ENCODE measurements around the gene RFX3.

Gene RFX3

DNA sequence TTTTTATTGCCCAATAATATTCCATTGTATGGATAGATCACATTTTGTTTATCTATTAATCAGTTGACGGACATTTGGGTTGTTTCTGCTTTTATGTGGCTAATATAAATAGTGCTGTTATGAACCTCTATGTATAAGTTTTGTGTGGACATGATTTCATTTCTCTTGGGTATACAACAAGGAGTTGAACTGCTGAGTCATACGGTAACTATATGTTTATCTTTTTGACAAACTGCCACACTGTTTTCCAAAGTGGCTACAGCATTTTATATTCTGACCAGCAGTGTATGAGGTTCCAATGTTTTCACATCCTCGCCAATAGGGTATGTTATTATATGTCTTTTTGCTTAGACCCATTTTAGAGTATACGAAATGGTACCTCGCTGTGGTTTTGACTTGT, 264.3 kb downstream of the RFX3 start:
- TF ChIP-seq, protein P1, sequence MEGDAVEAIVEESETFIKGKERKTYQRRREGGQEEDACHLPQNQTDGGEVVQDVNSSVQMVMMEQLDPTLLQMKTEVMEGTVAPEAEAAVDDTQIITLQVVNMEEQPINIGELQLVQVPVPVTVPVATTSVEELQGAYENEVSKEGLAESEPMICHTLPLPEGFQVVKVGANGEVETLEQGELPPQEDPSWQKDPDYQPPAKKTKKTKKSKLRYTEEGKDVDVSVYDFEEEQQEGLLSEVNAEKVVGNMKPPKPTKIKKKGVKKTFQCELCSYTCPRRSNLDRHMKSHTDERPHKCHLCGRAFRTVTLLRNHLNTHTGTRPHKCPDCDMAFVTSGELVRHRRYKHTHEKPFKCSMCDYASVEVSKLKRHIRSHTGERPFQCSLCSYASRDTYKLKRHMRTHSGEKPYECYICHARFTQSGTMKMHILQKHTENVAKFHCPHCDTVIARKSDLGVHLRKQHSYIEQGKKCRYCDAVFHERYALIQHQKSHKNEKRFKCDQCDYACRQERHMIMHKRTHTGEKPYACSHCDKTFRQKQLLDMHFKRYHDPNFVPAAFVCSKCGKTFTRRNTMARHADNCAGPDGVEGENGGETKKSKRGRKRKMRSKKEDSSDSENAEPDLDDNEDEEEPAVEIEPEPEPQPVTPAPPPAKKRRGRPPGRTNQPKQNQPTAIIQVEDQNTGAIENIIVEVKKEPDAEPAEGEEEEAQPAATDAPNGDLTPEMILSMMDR (IDR thresholded peaks at IDR 0.05; ENCODE audit: low read length), result no peak
- TF ChIP-seq EZH2 (IDR thresholded peaks at IDR 0.05; ENCODE audit: borderline replicate concordance, low read length), result no peak

GRCh38 chr9:3256571-3257330, 269.1 kb downstream of the RFX3 start:
- no peak for TF ChIP-seq EZH2 (IDR thresholded peaks at IDR 0.05; ENCODE audit: borderline replicate concordance, low read length)
- TF ChIP-seq, protein P1 (IDR thresholded peaks at IDR 0.05; ENCODE audit: low read length), result no peak
- H2AFZ ChIP-seq (ENCODE audit: low read length), result no peak overlapping the region

More for the DNA sequence above, 264.3 kb downstream of the RFX3 start:
- Histone ChIP-seq H3K27ac (ENCODE audit: low read depth, low read length, poor library complexity, severe bottlenecking) (no peak overlapping the region), H3K36me3 (ENCODE audit: insufficient read depth, low read length) (peaks cover 39% of the 10 kb centered on the region; the same call in 1 of the 2 replicates), H4K20me1 (ENCODE audit: insufficient read depth, low read length) (no peaks in the 10 kb centered on the region), H3K9ac (ENCODE audit: low read length) (no peak overlapping the region), H3K9me3 (ENCODE audit: low read length) (no peaks in the 10 kb centered on the region), H3K4me1 (ENCODE audit: insufficient read depth, low read length, severe bottlenecking) (no peaks in the 10 kb centered on the region), H3F3A (ENCODE audit: insufficient read depth, low read length) (no peaks in the 10 kb centered on the region), H3K4me3 (ENCODE audit: low read depth, low read length, poor library complexity, severe bottlenecking) (no peak overlapping the region), H3K79me2 (ENCODE audit: insufficient read depth, low read length) (no peaks in the 10 kb centered on the region; the same call in 1 of the 2 replicates), H2AFZ (ENCODE audit: low read length) (no peak overlapping the region), H3K4me2 (ENCODE audit: low read length) (no peak overlapping the region), H3K27me3 (ENCODE audit: insufficient read depth, low read length) (no peaks in the 10 kb centered on the region), H3K9me2 (ENCODE audit: low read depth, low read length) (no peaks in the 10 kb centered on the region)

GRCh38 chr9:3251309-3251708, 274.5 kb downstream of the RFX3 start:
- Histone ChIP-seq H3K9me3 (ENCODE audit: low read length) (no peaks in the 10 kb centered on the region), H3K79me2 (ENCODE audit: insufficient read depth, low read length) (no peaks in the 10 kb centered on the region), H3K4me2 (ENCODE audit: low read length) (no peak overlapping the region), H3K9me2 (ENCODE audit: low read depth, low read length) (no peaks in the 10 kb centered on the region), H2AFZ (ENCODE audit: low read length) (no peak overlapping the region), H3K36me3 (ENCODE audit: insufficient read depth, low read length) (peaks cover 28% of the 10 kb centered on the region; the same call in 1 of the 2 replicates), H3K4me3 (ENCODE audit: low read depth, low read length, poor library complexity, severe bottlenecking) (no peak overlapping the region), H3K9ac (ENCODE audit: low read length) (no peak overlapping the region), H3K27ac (ENCODE audit: low read depth, low read length, poor library complexity, severe bottlenecking) (no peak overlapping the region), H4K20me1 (ENCODE audit: insufficient read depth, low read length) (no peaks in the 10 kb centered on the region), H3F3A (ENCODE audit: insufficient read depth, low read length) (no peaks in the 10 kb centered on the region), H3K4me1 (ENCODE audit: insufficient read depth, low read length, severe bottlenecking) (no peaks in the 10 kb centered on the region), H3K27me3 (ENCODE audit: insufficient read depth, low read length) (no peaks in the 10 kb centered on the region)
- no peak for TF ChIP-seq EZH2 (IDR thresholded peaks at IDR 0.05; ENCODE audit: borderline replicate concordance, low read length)
- TF ChIP-seq, protein P1 (IDR thresholded peaks at IDR 0.05; ENCODE audit: low read length), result no peak

More at GRCh38 chr9:3256571-3257330, 269.1 kb downstream of the RFX3 start:
- Histone ChIP-seq H3K36me3 (ENCODE audit: insufficient read depth, low read length) (peaks cover 32% of the 10 kb centered on the region; the same call in 1 of the 2 replicates), H3K9ac (ENCODE audit: low read length) (no peak overlapping the region), H3K27me3 (ENCODE audit: insufficient read depth, low read length) (no peaks in the 10 kb centered on the region), H4K20me1 (ENCODE audit: insufficient read depth, low read length) (no peaks in the 10 kb centered on the region), H3K27ac (ENCODE audit: low read depth, low read length, poor library complexity, severe bottlenecking) (no peak overlapping the region), H3K4me3 (ENCODE audit: low read depth, low read length, poor library complexity, severe bottlenecking) (no peak overlapping the region), H3K9me2 (ENCODE audit: low read depth, low read length) (no peaks in the 10 kb centered on the region), H3K79me2 (ENCODE audit: insufficient read depth, low read length) (no peaks in the 10 kb centered on the region), H3K4me2 (ENCODE audit: low read length) (no peak overlapping the region), H3F3A (ENCODE audit: insufficient read depth, low read length) (no peaks in the 10 kb centered on the region), H3K9me3 (ENCODE audit: low read length) (no peaks in the 10 kb centered on the region), H3K4me1 (ENCODE audit: insufficient read depth, low read length, severe bottlenecking) (no peaks in the 10 kb centered on the region)

All from OCI-LY1 (cell line).